ENCODE measurements around the gene NUSAP1. TPM values are rescaled to one million over a fixed set of nuclear protein-coding genes. Genes with fewer than 3 reads are reported as not detected.

NUSAP1 gene
- polyA plus RNA-seq, 3 donors, result 2.4 to 4.0 (median 3.5) TPM

DNA sequence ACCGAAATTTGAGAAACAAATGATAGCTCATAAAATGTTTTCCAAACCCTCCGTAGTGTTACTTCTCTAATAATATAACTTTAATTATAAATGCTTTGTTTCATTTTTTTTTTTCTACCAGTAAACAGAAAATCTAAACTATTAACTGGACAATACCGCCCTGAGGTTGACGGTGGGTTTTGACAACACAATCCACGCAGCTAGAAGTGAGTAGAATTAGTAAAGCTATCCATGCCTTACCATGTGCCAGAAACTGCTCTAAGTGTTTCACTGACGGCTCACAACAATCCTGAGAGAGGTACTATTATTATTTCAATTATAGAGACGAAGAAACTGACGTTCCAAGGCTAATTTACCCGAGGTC is 69.2 kb downstream of the NUSAP1 start:
- Histone ChIP-seq H3K4me3 (replicated peaks in 1 of 3; ENCODE audit: low read depth in 2 of 3, low read length in 3 of 3) (peak overlapping the region; percentile 76 to 97 (median 86)), H3K27ac (ENCODE audit: low read depth in 1 of 2, low read length in 2 of 2) (peak overlapping the region; percentile 68 to 90), H3K9me3 (replicated peaks in 1 of 2; ENCODE audit: control insufficient read depth in 1 of 2, insufficient read depth in 1 of 2, low read length in 2 of 2) (no peaks in the 10 kb centered on the region), H4K20me1 (ENCODE audit: insufficient read depth, low read length) (no peaks in the 10 kb centered on the region), H3K4me1 (ENCODE audit: control insufficient read depth in 1 of 2, insufficient read depth in 2 of 2, low read length in 2 of 2) (peaks cover 20 to 41% of the 10 kb centered on the region in 2 donors), H3K4me2 (replicated peaks; ENCODE audit: extremely low read depth, low read length, poor library complexity, severe bottlenecking) (peak overlapping the region; percentile 83), H3K36me3 (replicated peaks in 1 of 2; ENCODE audit: control insufficient read depth in 1 of 2, insufficient read depth in 2 of 2, low read length in 2 of 2) (peaks cover 0 to under 1% of the 10 kb centered on the region in 2 donors), H3K9ac (ENCODE audit: insufficient read depth, low read length, poor library complexity, severe bottlenecking) (peak overlapping the region; percentile 86), H3K79me2 (ENCODE audit: insufficient read depth, low read length) (peaks cover 23% of the 10 kb centered on the region), H3K27me3 (ENCODE audit: control insufficient read depth in 2 of 2, insufficient read depth in 2 of 2, low read length in 2 of 2) (no peaks in the 10 kb centered on the region), H2AFZ (ENCODE audit: insufficient read depth, low read depth, low read length, poor library complexity, severe bottlenecking) (peak overlapping the region; percentile 95)
- Mint-ChIP-seq H3K36me3 (peaks cover 0 to 9% of the 10 kb centered on the region in 2 donors), H3K27me3 (ENCODE audit: low read depth in 3 of 3) (peaks cover 0 to 2% (median 0%) of the 10 kb centered on the region in 3 donors), H3K4me3 (peak overlapping the region; percentile 94 to 95), H3K4me1 (peaks cover 31% of the 10 kb centered on the region), H3K9me3 (peaks cover 0 to 3% (median 0%) of the 10 kb centered on the region in 7 donors), H3K27ac (peak overlapping the region; percentile 90 to 96 (median 93))
- WGBS (ENCODE audit: insufficient coverage), result 0% methylated on average over 3 of the region's 9 CpGs
- no peak for DNase-seq
- TF ChIP-seq, protein P1, sequence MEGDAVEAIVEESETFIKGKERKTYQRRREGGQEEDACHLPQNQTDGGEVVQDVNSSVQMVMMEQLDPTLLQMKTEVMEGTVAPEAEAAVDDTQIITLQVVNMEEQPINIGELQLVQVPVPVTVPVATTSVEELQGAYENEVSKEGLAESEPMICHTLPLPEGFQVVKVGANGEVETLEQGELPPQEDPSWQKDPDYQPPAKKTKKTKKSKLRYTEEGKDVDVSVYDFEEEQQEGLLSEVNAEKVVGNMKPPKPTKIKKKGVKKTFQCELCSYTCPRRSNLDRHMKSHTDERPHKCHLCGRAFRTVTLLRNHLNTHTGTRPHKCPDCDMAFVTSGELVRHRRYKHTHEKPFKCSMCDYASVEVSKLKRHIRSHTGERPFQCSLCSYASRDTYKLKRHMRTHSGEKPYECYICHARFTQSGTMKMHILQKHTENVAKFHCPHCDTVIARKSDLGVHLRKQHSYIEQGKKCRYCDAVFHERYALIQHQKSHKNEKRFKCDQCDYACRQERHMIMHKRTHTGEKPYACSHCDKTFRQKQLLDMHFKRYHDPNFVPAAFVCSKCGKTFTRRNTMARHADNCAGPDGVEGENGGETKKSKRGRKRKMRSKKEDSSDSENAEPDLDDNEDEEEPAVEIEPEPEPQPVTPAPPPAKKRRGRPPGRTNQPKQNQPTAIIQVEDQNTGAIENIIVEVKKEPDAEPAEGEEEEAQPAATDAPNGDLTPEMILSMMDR (IDR thresholded peaks at IDR 0.05), result no peak
- intact Hi-C loops (cut with micrococcal nuclease), result no loop called here

DNA sequence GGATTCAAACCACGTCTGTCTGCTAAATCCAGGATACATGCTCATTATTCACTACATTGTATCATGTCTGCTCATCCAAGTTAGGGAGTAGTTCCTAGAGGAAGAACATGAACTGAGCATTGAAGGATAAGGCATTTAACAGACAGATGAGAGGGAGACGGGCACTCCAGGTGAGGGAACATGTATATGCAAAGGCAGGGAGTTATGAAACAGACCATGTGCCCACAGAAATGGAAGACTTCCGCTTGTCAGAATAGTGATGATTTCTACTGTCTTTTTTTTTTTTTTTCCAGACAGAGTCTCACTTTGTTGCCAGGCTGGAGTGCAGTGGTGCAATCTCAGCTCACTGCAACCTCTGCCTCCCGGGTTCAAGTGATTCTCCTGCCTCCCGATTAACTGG is 74.7 kb downstream of the NUSAP1 start:
- no peak overlapping the region for H2AFZ ChIP-seq (ENCODE audit: insufficient read depth, low read depth, low read length, poor library complexity, severe bottlenecking)
- no peak overlapping the region for H3K4me3 ChIP-seq (replicated peaks in 1 of 3; ENCODE audit: low read depth in 2 of 3, low read length in 3 of 3)
- H3K9me3 ChIP-seq (replicated peaks in 1 of 2; ENCODE audit: control insufficient read depth in 1 of 2, insufficient read depth in 1 of 2, low read length in 2 of 2), result no peaks in the 10 kb centered on the region
- H3K27ac Mint-ChIP-seq, result peak overlapping the region; percentile 68 to 91 (median 85)
- peaks cover 0 to 2% (median 0%) of the 10 kb centered on the region in 3 donors for H3K27me3 Mint-ChIP-seq (ENCODE audit: low read depth in 3 of 3)
- H3K9ac ChIP-seq (ENCODE audit: insufficient read depth, low read length, poor library complexity, severe bottlenecking), result no peak overlapping the region
- no peaks in the 10 kb centered on the region for H3K27me3 ChIP-seq (ENCODE audit: control insufficient read depth in 2 of 2, insufficient read depth in 2 of 2, low read length in 2 of 2)
- peak overlapping the region; percentile 34 to 78 for H3K27ac ChIP-seq (ENCODE audit: low read depth in 1 of 2, low read length in 2 of 2)
- 50% methylated on average over 1 of the region's 5 CpGs for WGBS (ENCODE audit: insufficient coverage)
- H3K4me2 ChIP-seq (replicated peaks; ENCODE audit: extremely low read depth, low read length, poor library complexity, severe bottlenecking), result no peak overlapping the region
- H3K36me3 Mint-ChIP-seq, result no peaks in the 10 kb centered on the region
- H3K4me3 Mint-ChIP-seq, result no peak overlapping the region
- H4K20me1 ChIP-seq (ENCODE audit: insufficient read depth, low read length), result no peaks in the 10 kb centered on the region
- H3K79me2 ChIP-seq (ENCODE audit: insufficient read depth, low read length), result peaks cover 5% of the 10 kb centered on the region
- no peaks in the 10 kb centered on the region for H3K36me3 ChIP-seq (replicated peaks in 1 of 2; ENCODE audit: control insufficient read depth in 1 of 2, insufficient read depth in 2 of 2, low read length in 2 of 2)
- peaks cover 58% of the 10 kb centered on the region for H3K4me1 Mint-ChIP-seq
- TF ChIP-seq, protein P1 (IDR thresholded peaks at IDR 0.05), result no peak
- intact Hi-C loops (cut with micrococcal nuclease), result no loop called here
- H3K9me3 Mint-ChIP-seq, result peaks cover 0 to 3% (median 0%) of the 10 kb centered on the region in 7 donors
- peak in 2 of 3 donors; percentile 41 to 48 for DNase-seq
- peaks cover 53 to 69% of the 10 kb centered on the region in 2 donors for H3K4me1 ChIP-seq (ENCODE audit: control insufficient read depth in 1 of 2, insufficient read depth in 2 of 2, low read length in 2 of 2)

Measured in CD14-positive monocyte (primary cell).